ENCODE results near the gene CFAP206.

- TF ChIP-seq, protein P1, sequence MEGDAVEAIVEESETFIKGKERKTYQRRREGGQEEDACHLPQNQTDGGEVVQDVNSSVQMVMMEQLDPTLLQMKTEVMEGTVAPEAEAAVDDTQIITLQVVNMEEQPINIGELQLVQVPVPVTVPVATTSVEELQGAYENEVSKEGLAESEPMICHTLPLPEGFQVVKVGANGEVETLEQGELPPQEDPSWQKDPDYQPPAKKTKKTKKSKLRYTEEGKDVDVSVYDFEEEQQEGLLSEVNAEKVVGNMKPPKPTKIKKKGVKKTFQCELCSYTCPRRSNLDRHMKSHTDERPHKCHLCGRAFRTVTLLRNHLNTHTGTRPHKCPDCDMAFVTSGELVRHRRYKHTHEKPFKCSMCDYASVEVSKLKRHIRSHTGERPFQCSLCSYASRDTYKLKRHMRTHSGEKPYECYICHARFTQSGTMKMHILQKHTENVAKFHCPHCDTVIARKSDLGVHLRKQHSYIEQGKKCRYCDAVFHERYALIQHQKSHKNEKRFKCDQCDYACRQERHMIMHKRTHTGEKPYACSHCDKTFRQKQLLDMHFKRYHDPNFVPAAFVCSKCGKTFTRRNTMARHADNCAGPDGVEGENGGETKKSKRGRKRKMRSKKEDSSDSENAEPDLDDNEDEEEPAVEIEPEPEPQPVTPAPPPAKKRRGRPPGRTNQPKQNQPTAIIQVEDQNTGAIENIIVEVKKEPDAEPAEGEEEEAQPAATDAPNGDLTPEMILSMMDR (IDR thresholded peaks at IDR 0.05), result no peak
- TF ChIP-seq POLR2A (IDR thresholded peaks at IDR 0.05), result no peak
Measured at GRCh38 chr6:87426789-87427188, 19.0 kb downstream of the CFAP206 start.

Data from right lobe of liver (tissue), 4 donors.